H1 (cell line): ENCODE data around the gene DIO3. TPM values are rescaled to one million over a fixed set of nuclear protein-coding genes. Genes with fewer than 3 reads are reported as not detected.

Experiments used
- CTCF ChIA-PET: fragments of 300-600 bp; sonication (Branson Sonifier 250); formaldehyde crosslinking; loops from one replicate; lab custom pipeline; 2021; ENCODE audit not compliant: partially characterized antibody; lab: Charles Lee
- POLR2A ChIA-PET: fragments of 300-600 bp; sonication (Branson Sonifier 250); formaldehyde crosslinking; loops from one replicate; lab custom pipeline; 2021; ENCODE audit warnings: inconsistent platforms; ENCODE audit not compliant: partially characterized antibody; lab: Charles Lee
- DNase-seq, 2 experiments: peaks; one replicate each; pipeline versions ENCODE4 v3.0.0 to v3.0.0-alpha.2; 2010 to 2022; ENCODE audit warnings: low spot score in 2 of 2, low read depth in 1 of 2, mixed read lengths in 1 of 2
- FAIRE-seq: peaks from 2 replicates; lab custom pipeline; 2011; peaks lifted over from hg19 to GRCh38; lab: Jason Lieb, UNC
- H2AFZ ChIP-seq: 2 replicates; pipeline ENCODE4 v1.8.1; 2012; ENCODE audit warnings: low read length, inconsistent platforms
- H2AK5ac ChIP-seq: 2 replicates; pipeline ENCODE4 v1.6.1; 2013; ENCODE audit warnings: low read depth, low read length
- H2BK120ac ChIP-seq: replicated peaks from 2 replicates; pipeline ENCODE3; 2013; ENCODE audit warnings: low read depth, low read length, inconsistent platforms
- H2BK12ac ChIP-seq: 2 replicates; pipeline ENCODE4 v1.6.1; 2013; ENCODE audit warnings: low read depth, low read length
- H2BK15ac ChIP-seq: 2 replicates; pipeline ENCODE4 v1.6.1; 2013; ENCODE audit warnings: low read length
- H2BK20ac ChIP-seq: 2 replicates; pipeline ENCODE4 v1.6.1; 2013; ENCODE audit warnings: low read length
- H2BK5ac ChIP-seq: 2 replicates; pipeline ENCODE4 v1.6.1; 2013; ENCODE audit warnings: low read depth, low read length
- H3K14ac ChIP-seq: 2 replicates; pipeline ENCODE4 v1.6.1; 2013; ENCODE audit warnings: inconsistent platforms; ENCODE audit not compliant: insufficient read length
- H3K18ac ChIP-seq: 2 replicates; pipeline ENCODE4 v1.6.1; 2013; ENCODE audit warnings: low read length; ENCODE audit errors: extremely low read depth
- H3K23ac ChIP-seq: 2 replicates; pipeline ENCODE4 v1.6.1; 2013; ENCODE audit warnings: inconsistent platforms; ENCODE audit not compliant: insufficient read length
- H3K23me2 ChIP-seq: 2 replicates; pipeline ENCODE4 v1.6.1; 2013; ENCODE audit warnings: low read depth, low read length
- H3K27ac ChIP-seq: 2 replicates; pipeline ENCODE4 v1.6.1; 2011; ENCODE audit warnings: low read depth, low read length, inconsistent platforms
- H3K27me3 ChIP-seq, 4 experiments: replicated peaks in 1 of 4; 1 replicate in 1 of 4; 2 replicates in 3 of 4; pipeline versions ENCODE4 v1.6.1 to v1.8.1; 2011 to 2013; ENCODE audit warnings: low read length in 3 of 4, mild to moderate bottlenecking in 3 of 4, inconsistent platforms in 2 of 4, mixed read lengths in 2 of 4, moderate library complexity in 1 of 4; ENCODE audit not compliant: control insufficient read depth in 3 of 4, insufficient read depth in 3 of 4; ENCODE audit errors: extremely low read depth in 1 of 4
- H3K36me3 ChIP-seq, 4 experiments: 2 replicates each; pipeline versions ENCODE4 v1.6.1 to v1.8.1; 2011 to 2013; ENCODE audit warnings: mild to moderate bottlenecking in 4 of 4, low read length in 3 of 4, moderate library complexity in 2 of 4, control low read depth in 1 of 4, inconsistent platforms in 1 of 4; ENCODE audit not compliant: insufficient read depth in 4 of 4, control insufficient read depth in 2 of 4
- H3K4ac ChIP-seq: replicated peaks from 2 replicates; pipeline ENCODE3; 2013; ENCODE audit warnings: low read length, low read depth, mixed read lengths, inconsistent platforms; ENCODE audit not compliant: insufficient read length
- H3K4me1 ChIP-seq, 4 experiments: replicated peaks in 1 of 4; 1 replicate in 1 of 4; 2 replicates in 3 of 4; pipeline versions ENCODE4 v1.6.1 to v1.8.1; 2011 to 2013; ENCODE audit warnings: low read length in 3 of 4, inconsistent platforms in 2 of 4, mixed read lengths in 1 of 4; ENCODE audit not compliant: insufficient read depth in 4 of 4, control insufficient read depth in 3 of 4
- H3K4me2 ChIP-seq, 2 experiments: 2 replicates each; pipeline versions ENCODE4 v1.6.1 to v1.8.1; 2011 to 2013; ENCODE audit warnings: low read depth in 2 of 2, low read length in 2 of 2, control low read depth in 1 of 2, inconsistent platforms in 1 of 2, mild to moderate bottlenecking in 1 of 2; ENCODE audit not compliant: insufficient read depth in 1 of 2
- H3K4me3 ChIP-seq, 4 experiments: fragments of 200-600, 300-600 bp in 1 of 4; sonication (generic), shearing (Covaris generic), sonication (Bioruptor Twin) in 1 of 4; 2 replicates each; pipeline versions ENCODE4 v1.5.1 to v1.8.1; 2011 to 2016; ENCODE audit warnings: low read length in 4 of 4, low read depth in 3 of 4, control low read depth in 2 of 4, inconsistent platforms in 2 of 4, mild to moderate bottlenecking in 2 of 4, mixed read lengths in 1 of 4, moderate library complexity in 1 of 4; ENCODE audit not compliant: insufficient read depth in 2 of 4; ENCODE audit errors: extremely low read depth in 1 of 4
- H3K56ac ChIP-seq: replicated peaks from 2 replicates; pipeline ENCODE3; 2013; ENCODE audit warnings: low read depth, mild to moderate bottlenecking, mixed read lengths, low read length, inconsistent platforms; ENCODE audit not compliant: insufficient read length
- H3K79me1 ChIP-seq: 2 replicates; pipeline ENCODE4 v1.6.1; 2013; ENCODE audit warnings: low read depth, low read length, control low read depth
- H3K79me2 ChIP-seq, 2 experiments: 2 replicates each; pipeline versions ENCODE4 v1.6.1 to v1.8.1; 2012 to 2013; ENCODE audit warnings: low read length in 2 of 2, mild to moderate bottlenecking in 2 of 2, inconsistent platforms in 1 of 2; ENCODE audit not compliant: insufficient read depth in 2 of 2, control insufficient read depth in 1 of 2
- H3K9ac ChIP-seq, 4 experiments: replicated peaks in 1 of 4; 1 replicate in 1 of 4; 2 replicates in 3 of 4; pipeline versions ENCODE4 v1.6.1 to v1.8.1; 2011 to 2013; ENCODE audit warnings: low read depth in 3 of 4, low read length in 3 of 4, control low read depth in 2 of 4, mild to moderate bottlenecking in 2 of 4, moderate library complexity in 2 of 4, inconsistent platforms in 1 of 4; ENCODE audit errors: extremely low read depth in 1 of 4
- H3K9me3 ChIP-seq, 2 experiments: 2 replicates each; pipeline versions ENCODE4 v1.6.1 to v1.8.1; 2012 to 2013; ENCODE audit warnings: mild to moderate bottlenecking in 2 of 2, moderate library complexity in 2 of 2, control low read depth in 1 of 2, inconsistent platforms in 1 of 2, low read depth in 1 of 2, low read length in 1 of 2, mixed read lengths in 1 of 2; ENCODE audit not compliant: insufficient read depth in 2 of 2
- H4K20me1 ChIP-seq, 2 experiments: replicated peaks in 1 of 2; 2 replicates each; pipeline versions ENCODE3 to v1.8.1; 2011 to 2013; ENCODE audit warnings: inconsistent platforms in 2 of 2, low read length in 2 of 2, mild to moderate bottlenecking in 1 of 2; ENCODE audit not compliant: insufficient read depth in 2 of 2, control insufficient read depth in 1 of 2
- H4K5ac ChIP-seq: 2 replicates; pipeline ENCODE4 v1.6.1; 2013; ENCODE audit warnings: low read length, low read depth, mixed read lengths, inconsistent platforms; ENCODE audit not compliant: insufficient read length
- H4K8ac ChIP-seq: 2 replicates; pipeline ENCODE4 v1.8.0; 2013; ENCODE audit warnings: mild to moderate bottlenecking, moderate library complexity, low read length, inconsistent platforms; ENCODE audit not compliant: insufficient read depth; ENCODE audit errors: extremely low read depth
- H4K91ac ChIP-seq: replicated peaks from 2 replicates; pipeline ENCODE3; 2013; ENCODE audit warnings: low read length, mixed read lengths, inconsistent platforms; ENCODE audit not compliant: insufficient read length
- CEBPB ChIP-seq: IDR thresholded peaks from 2 replicates; pipeline ENCODE4 v1.6.1; 2012; ENCODE audit warnings: low read depth, low read length
- CHD2 ChIP-seq: IDR thresholded peaks from 2 replicates; pipeline ENCODE4 v1.6.1; 2012; ENCODE audit warnings: low read length, improper control_type of control experiment
- CREB1 ChIP-seq: IDR thresholded peaks from 2 replicates; pipeline ENCODE4 v1.6.1; 2012; ENCODE audit warnings: inconsistent platforms
- FOSL1 ChIP-seq: IDR thresholded peaks from 2 replicates; pipeline ENCODE4 v1.6.1; 2011; ENCODE audit warnings: mild to moderate bottlenecking, low read depth, low read length, moderate library complexity; ENCODE audit not compliant: insufficient read depth
- RAD21 ChIP-seq, 2 experiments: IDR thresholded peaks in 1 of 2; conservative IDR thresholded peaks in 1 of 2; 2 replicates each; pipeline ENCODE4 v1.6.1; 2011; ENCODE audit warnings: low read depth in 2 of 2, low read length in 2 of 2, improper control_type of control experiment in 1 of 2, inconsistent platforms in 1 of 2, mild to moderate bottlenecking in 1 of 2, moderate library complexity in 1 of 2
- SIX5 ChIP-seq: IDR thresholded peaks from 2 replicates; pipeline ENCODE4 v1.6.1; 2011; ENCODE audit warnings: mild to moderate bottlenecking, low read depth, low read length
- SUZ12 ChIP-seq: fragments of 200-600 bp; sonication (generic); IDR thresholded peaks from 2 replicates; pipeline ENCODE4 v1.6.1; 2012; ENCODE audit warnings: mild to moderate bottlenecking, inconsistent platforms, low read length, moderate library complexity, mixed read lengths
- TAF7 ChIP-seq: optimal IDR thresholded peaks from 2 replicates; pipeline ENCODE3; 2011; ENCODE audit warnings: low read depth, mild to moderate bottlenecking, inconsistent platforms, low read length, moderate library complexity, borderline replicate concordance
- TCF12 ChIP-seq: IDR thresholded peaks from 2 replicates; pipeline ENCODE4 v1.6.1; 2011; ENCODE audit warnings: low read depth, mild to moderate bottlenecking, low read length
- ZNF274 ChIP-seq: IDR thresholded peaks from 2 replicates; pipeline ENCODE4 v1.7.0; 2012; ENCODE audit warnings: low read length, borderline replicate concordance; ENCODE audit errors: extremely low read depth
- WGBS, 2 experiments: shearing (Covaris generic) in 1 of 2; methylation state at CpG; one replicate each; pipeline versions ENCODE4 v1.1.6 to v1.1.7; 2013 to 2015; ENCODE audit warnings: low lambda C conversion rate in 2 of 2, mixed read lengths in 2 of 2, inconsistent platforms in 1 of 2, low coverage in 1 of 2, missing lambda C conversion rate in 1 of 2; ENCODE audit not compliant: insufficient replicate concordance in 2 of 2, insufficient coverage in 1 of 2, insufficient read length in 1 of 2; ENCODE audit errors: extremely low coverage in 1 of 2, missing lambda C conversion rate in 1 of 2; 5-methylcytosine and 5-hydroxymethylcytosine counted together
- polyA plus RNA-seq, 7 experiments: library from polyadenylated mRNA; depleted of rRNA in 3 of 7; stranded (reverse) in 5 of 7; unstranded in 2 of 7; fragments of >200 nt in 5 of 7; fragments of 200-250 nt in 2 of 7; gene quantifications; 1 replicate in 5 of 7; 2 replicates in 1 of 7; 4 replicates in 1 of 7; pipeline versions ENCODE4 v1.2.1 to v1.2.3, GENCODE V29; 2011 to 2013; ENCODE audit warnings: missing spikeins in 2 of 7, mixed read lengths in 2 of 7
- total RNA-seq: library from RNA; stranded (reverse); fragmentation: NEBNext Ultra II Directional; extraction: Animal tissue kit (Norgen Biotek cat#: 25700); gene quantifications from 2 replicates; pipeline ENCODE4 v1.2.1, GENCODE V29; 2021

The DIO3 gene
- total and polyA plus RNA-seq, 2 of the 8 experiments (the other 6 are each of a cell fraction or from before 2014, with no cell fraction given) = 0.17 to 0.19 TPM

DNA sequence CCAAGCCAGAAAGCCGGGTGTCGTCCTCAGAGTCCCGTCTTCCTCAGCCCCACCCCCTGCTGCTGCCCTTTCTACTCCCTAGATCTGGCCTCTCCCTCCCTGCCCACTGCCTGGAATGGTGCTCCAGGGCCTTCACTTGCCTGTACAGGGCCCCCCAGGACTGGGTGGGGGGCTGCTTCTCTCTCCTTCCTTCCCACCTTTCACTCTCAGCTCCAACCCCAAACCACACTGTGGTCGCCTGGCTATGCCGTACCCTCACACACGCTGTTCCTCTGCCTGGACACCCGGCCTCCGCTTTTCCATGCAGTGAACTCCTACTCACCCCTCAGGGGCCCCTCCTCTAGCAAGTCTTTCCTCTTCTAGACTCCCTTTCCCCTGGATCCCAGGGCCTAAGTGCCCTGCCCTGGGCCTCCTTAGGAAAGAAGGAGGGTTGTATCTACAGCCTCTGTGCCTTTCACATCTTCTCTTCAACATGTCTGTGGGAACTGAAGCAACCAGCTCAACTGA, 25.5 kb upstream of the DIO3 start:
- POLR2A ChIA-PET = no interaction called here
- Histone ChIP-seq H2BK15ac (no peak overlapping the region), H2AK5ac (no peak overlapping the region), H3K79me2 (no peaks in the 10 kb centered on the region), H3K4me2 (no peak overlapping the region), H2BK120ac (no peak overlapping the region), H3K36me3 (no peaks in the 10 kb centered on the region), H2BK20ac (no peak overlapping the region), H2AFZ (no peak overlapping the region), H2BK5ac (no peak overlapping the region), H3K9me3 (no peaks in the 10 kb centered on the region), H3K27me3 (no peaks in the 10 kb centered on the region), H3K4me1 (no peaks in the 10 kb centered on the region), H4K5ac (no peak overlapping the region), H3K23ac (no peak overlapping the region), H3K14ac (no peak overlapping the region), H3K79me1 (no peaks in the 10 kb centered on the region), H3K4me3 (no peak overlapping the region), H3K23me2 (no peaks in the 10 kb centered on the region), H4K20me1 (no peaks in the 10 kb centered on the region), H4K8ac (no peak overlapping the region), H3K9ac (no peak overlapping the region), H3K18ac (no peak overlapping the region), H3K27ac (no peak overlapping the region), H4K91ac (no peak overlapping the region), H3K4ac (no peak overlapping the region), H2BK12ac (no peak overlapping the region), H3K56ac (no peak overlapping the region)
- TF ChIP-seq RAD21 (IDR thresholded peaks at IDR 0.05 in 1 of 2, conservative IDR thresholded peaks at IDR 0.05 in 1 of 2; ENCODE audit: low read depth in 2 of 2, low read length in 2 of 2) (no peak), CEBPB (no peak), SUZ12 (no peak), TAF7 (no peak), SIX5 (no peak), CREB1 (no peak), FOSL1 (no peak), ZNF274 (no peak), CHD2 (no peak), TCF12 (no peak)
- CTCF ChIA-PET = interaction anchor here (0.6 to 1.1 kb wide), 2 partner anchors 13 to 582 kb away, joined by 3 read pairs; no protein-coding TSS in a partner anchor
- DNase-seq = no peak
- no peak for FAIRE-seq
- 92% methylated on average over 8 of the region's 8 CpGs; no CpG with 5 or more reads in 1 of the 2 experiments for WGBS, 2 experiments
